Mucosa of descending colon (tissue), 3 donors: ENCODE results near the gene RNASE8. TPM values are rescaled to one million over a fixed set of nuclear protein-coding genes. Genes with fewer than 3 reads are reported as not detected.

Experiments
- ATAC-seq: fragments of 200-7000 bp; cut with Tn5 transposase; one replicate; pipeline ENCODE4 v1.9.1; 2020; ENCODE audit warnings: mild to moderate bottlenecking, moderate library complexity
- DNase-seq, 3 donors: peaks; one replicate each; pipeline ENCODE4 v3.0.0-alpha.2; 2020
- H3K36me3 ChIP-seq: fragments of 200-600 bp; one replicate; pipeline ENCODE4 v1.8.0; 2021; ENCODE audit warnings: low read depth, mild to moderate bottlenecking
- H3K4me1 ChIP-seq: fragments of 200-600 bp; one replicate; pipeline ENCODE4 v1.8.0; 2021; ENCODE audit warnings: low read depth, mild to moderate bottlenecking
- H3K4me3 ChIP-seq: fragments of 200-600 bp; one replicate; pipeline ENCODE4 v1.8.0; 2021; ENCODE audit warnings: mild to moderate bottlenecking
- H3K9me3 ChIP-seq: fragments of 200-600 bp; one replicate; pipeline ENCODE4 v1.8.0; 2021; ENCODE audit warnings: mild to moderate bottlenecking
- CTCF ChIP-seq: fragments of 200-600 bp; IDR thresholded peaks from one replicate; pipeline ENCODE4 v1.8.0; 2022; ENCODE audit warnings: antibody characterized with exemption, mild to moderate bottlenecking
- intact Hi-C, 2 donors: fragments of 100-400 bp; cut with DNase I in 1 of 2; cut with micrococcal nuclease in 1 of 2; formaldehyde crosslinking; loops; one replicate each; pipeline versions ENCODE4 v1.11.0 to v1.11.1; 2022; cut with DNase I, micrococcal nuclease
- total RNA-seq, 3 donors: library from RNA; stranded (reverse); fragmentation: NEBNext Ultra II Directional in 2 of 3; extraction: Animal tissue kit (Norgen Biotek cat#: 25700) in 2 of 3; gene quantifications; one replicate each; pipeline versions ENCODE4 v1.2.1 to v1.2.4, GENCODE V29; 2021 to 2023
- donor health status: DM: no; HTN: no; CAD: no; lungs with moderate emphysema.
- donor health status: DM: no; HTN: no; CAD: no.
- donor health status: DM: no; HTN: yes; CAD: no.

The RNASE8 gene
- total RNA-seq, 3 donors from 2014 or later = not detected

- Histone ChIP-seq H3K4me3 (peak overlapping the region; percentile 27), H3K36me3 (no peaks in the 10 kb centered on the region), H3K9me3 (no peaks in the 10 kb centered on the region), H3K4me1 (peaks cover 28% of the 10 kb centered on the region)
- no peak for TF ChIP-seq CTCF
- DNase-seq (peak; percentile 66 to 72 (median 66)), ATAC-seq (peak; percentile 11)
- intact Hi-C loops = loop anchor here in 1 of 2 donors (10.0 kb wide), 1 partner anchor 83 kb away; no protein-coding TSS in a partner anchor
Observed at GRCh38 chr14:21097636-21098075, 40.0 kb downstream of the RNASE8 start.

GRCh38 chr14:21098076-21098891 is 40.7 kb downstream of the RNASE8 start, which contains the start of gene ZNF219:
Gene ZNF219 (minus strand): TSS chr14:21098655. CDS start chr14:21093591, 5,064 bp downstream.
- DNase-seq (peak; percentile 75 to 81 (median 79)), ATAC-seq (peak; percentile 46)
- H3K9me3 ChIP-seq = no peaks in the 10 kb centered on the region
- H3K36me3 ChIP-seq = no peaks in the 10 kb centered on the region
- peak within 1 kb of the TSS; percentile 27 for H3K4me3 ChIP-seq
- no peak for TF ChIP-seq CTCF
- peaks cover 30% of the 10 kb centered on the region for H3K4me1 ChIP-seq
- intact Hi-C loops = loop anchor here in 1 of 2 donors (10.0 kb wide), 1 partner anchor 83 kb away; no protein-coding TSS in a partner anchor

- Histone ChIP-seq H3K36me3 (no peaks in the 10 kb centered on the region), H3K4me1 (peaks cover 35% of the 10 kb centered on the region), H3K4me3 (peak overlapping the region; percentile 27), H3K9me3 (no peaks in the 10 kb centered on the region)
- ATAC-seq = no peak
- TF ChIP-seq CTCF = no peak
- intact Hi-C loops = loop anchor here in 1 of 2 donors (10.0 kb wide), 1 partner anchor 84 kb away; no protein-coding TSS in a partner anchor
- DNase-seq = no peak
Observed at GRCh38 chr14:21098892-21099595, 41.4 kb downstream of the RNASE8 start.

GRCh38 chr14:21099596-21099985 is 42.0 kb downstream of the RNASE8 start:
- DNase-seq (no peak), ATAC-seq (no peak)
- Histone ChIP-seq H3K36me3 (no peaks in the 10 kb centered on the region), H3K9me3 (no peaks in the 10 kb centered on the region), H3K4me3 (no peak overlapping the region), H3K4me1 (peaks cover 35% of the 10 kb centered on the region)
- no peak for TF ChIP-seq CTCF
- intact Hi-C loops = loop anchor here in 1 of 2 donors (10.0 kb wide), 1 partner anchor 85 kb away; no protein-coding TSS in a partner anchor

- TF ChIP-seq CTCF = no peak
- Histone ChIP-seq H3K36me3 (no peaks in the 10 kb centered on the region), H3K9me3 (no peaks in the 10 kb centered on the region), H3K4me3 (no peak within 1 kb of the TSS), H3K4me1 (peaks cover 48% of the 10 kb centered on the region)
- peak; percentile 59 to 84 (median 76) for DNase-seq
- intact Hi-C loops = loop anchor here in 1 of 2 donors (10.0 kb wide), 1 partner anchor 416 kb away; the partner anchor contains the start of genes ANG and RNASE4
- ATAC-seq = peak; percentile 34
Observed at GRCh38 chr14:21100931-21101330, 43.3 kb downstream of the RNASE8 start, which contains the start of gene TMEM253. Gene TMEM253 (plus strand): TSS chr14:21101066. CDS start chr14:21101344, 278 bp downstream.
